ENCODE measurements around the gene DCTN4. TPM values are rescaled to one million over a fixed set of nuclear protein-coding genes. Genes with fewer than 3 reads are reported as not detected.

DCTN4 gene
- total RNA-seq, 1 donor from 2014 or later = 92.1 TPM

GRCh38 chr5:150764530-150764929 lies 5.7 kb upstream of the DCTN4 start:
- TF ChIP-seq CTCF (IDR thresholded peaks at IDR 0.05; ENCODE audit: partially characterized antibody, unreplicated experiment) = no peak
- DNase-seq = no peak
- Mint-ChIP-seq H3K4me1 (ENCODE audit: low read depth, unreplicated experiment) (no peaks in the 10 kb centered on the region), H3K27ac (ENCODE audit: unreplicated experiment) (no peak overlapping the region), H3K9me3 (ENCODE audit: unreplicated experiment) (no peaks in the 10 kb centered on the region), H3K36me3 (ENCODE audit: unreplicated experiment) (no peaks in the 10 kb centered on the region), H3K27me3 (ENCODE audit: unreplicated experiment) (peaks cover 2% of the 10 kb centered on the region), H3K4me3 (ENCODE audit: unreplicated experiment) (no peak overlapping the region)

- H3K27me3 Mint-ChIP-seq (ENCODE audit: unreplicated experiment) = peaks cover 2% of the 10 kb centered on the region
- TF ChIP-seq CTCF (IDR thresholded peaks at IDR 0.05; ENCODE audit: partially characterized antibody, unreplicated experiment) = no peak
- no peak for DNase-seq
- no peaks in the 10 kb centered on the region for H3K9me3 Mint-ChIP-seq (ENCODE audit: unreplicated experiment)
- no peaks in the 10 kb centered on the region for H3K36me3 Mint-ChIP-seq (ENCODE audit: unreplicated experiment)
- no peak overlapping the region for H3K4me3 Mint-ChIP-seq (ENCODE audit: unreplicated experiment)
- no peak overlapping the region for H3K27ac Mint-ChIP-seq (ENCODE audit: unreplicated experiment)
- H3K4me1 Mint-ChIP-seq (ENCODE audit: low read depth, unreplicated experiment) = no peaks in the 10 kb centered on the region
Observed at GRCh38 chr5:150763023-150763769, 4.4 kb upstream of the DCTN4 start.

GRCh38 chr5:150762211-150762610 lies 3.4 kb upstream of the DCTN4 start:
- H3K27ac Mint-ChIP-seq (ENCODE audit: unreplicated experiment) = no peak overlapping the region

GRCh38 chr5:150759334-150759583 lies 442 bp upstream of the DCTN4 start:
- no peak for DNase-seq
- no peak for TF ChIP-seq CTCF (IDR thresholded peaks at IDR 0.05; ENCODE audit: partially characterized antibody, unreplicated experiment)
- Mint-ChIP-seq H3K9me3 (ENCODE audit: unreplicated experiment) (no peaks in the 10 kb centered on the region), H3K4me1 (ENCODE audit: low read depth, unreplicated experiment) (peaks cover 4% of the 10 kb centered on the region), H3K4me3 (ENCODE audit: unreplicated experiment) (no peak overlapping the region), H3K27me3 (ENCODE audit: unreplicated experiment) (no peaks in the 10 kb centered on the region), H3K27ac (ENCODE audit: unreplicated experiment) (no peak overlapping the region), H3K36me3 (ENCODE audit: unreplicated experiment) (no peaks in the 10 kb centered on the region)

More at GRCh38 chr5:150762211-150762610, 3.4 kb upstream of the DCTN4 start:
- no peaks in the 10 kb centered on the region for H3K36me3 Mint-ChIP-seq (ENCODE audit: unreplicated experiment)
- DNase-seq = no peak
- TF ChIP-seq CTCF (IDR thresholded peaks at IDR 0.05; ENCODE audit: partially characterized antibody, unreplicated experiment) = no peak
- H3K27me3 Mint-ChIP-seq (ENCODE audit: unreplicated experiment) = no peaks in the 10 kb centered on the region
- H3K4me1 Mint-ChIP-seq (ENCODE audit: low read depth, unreplicated experiment) = peaks cover 2% of the 10 kb centered on the region
- H3K4me3 Mint-ChIP-seq (ENCODE audit: unreplicated experiment) = no peak overlapping the region
- no peaks in the 10 kb centered on the region for H3K9me3 Mint-ChIP-seq (ENCODE audit: unreplicated experiment)

- H3K27ac Mint-ChIP-seq (ENCODE audit: unreplicated experiment) = no peak overlapping the region
- no peaks in the 10 kb centered on the region for H3K36me3 Mint-ChIP-seq (ENCODE audit: unreplicated experiment)
- no peaks in the 10 kb centered on the region for H3K27me3 Mint-ChIP-seq (ENCODE audit: unreplicated experiment)
- H3K4me1 Mint-ChIP-seq (ENCODE audit: low read depth, unreplicated experiment) = peaks cover 4% of the 10 kb centered on the region
- no peaks in the 10 kb centered on the region for H3K9me3 Mint-ChIP-seq (ENCODE audit: unreplicated experiment)
- no peak for TF ChIP-seq CTCF (IDR thresholded peaks at IDR 0.05; ENCODE audit: partially characterized antibody, unreplicated experiment)
- DNase-seq = no peak
- H3K4me3 Mint-ChIP-seq (ENCODE audit: unreplicated experiment) = no peak overlapping the region
Observed at GRCh38 chr5:150758203-150758530, 650 bp downstream of the DCTN4 start.

Data from glutamatergic neuron (in vitro differentiated cells).